ENCODE results near the gene SFMBT2. TPM values are rescaled to one million over a fixed set of nuclear protein-coding genes. Genes with fewer than 3 reads are reported as not detected.
"Not testable (repeated sequence)": the region's sequence is repeated elsewhere in the genome, so short reads cannot be mapped to it uniquely, and the experiment has no call there.

Gene SFMBT2
- total RNA-seq, 4 donors from 2014 or later = 7.1 to 13.2 (median 9.0) TPM

DNA sequence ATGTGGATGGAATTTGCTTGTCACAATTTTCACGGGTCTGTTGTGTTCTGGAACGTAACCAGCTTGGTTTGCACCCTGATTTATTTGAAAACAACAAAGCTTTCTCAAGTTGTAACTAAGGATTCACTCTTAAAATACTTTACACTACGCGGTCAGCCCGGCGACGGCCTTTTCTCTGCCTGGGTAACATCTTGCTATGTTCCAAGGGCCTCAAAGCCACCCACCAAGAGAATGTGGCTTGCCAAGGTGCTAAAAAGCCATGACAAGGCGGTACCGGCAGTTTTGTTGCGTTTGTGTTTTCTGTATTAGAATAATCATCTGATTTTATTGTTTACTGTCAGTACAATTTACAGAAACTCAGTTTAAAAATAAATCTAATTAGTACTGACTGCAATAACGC, 220.9 kb downstream of the SFMBT2 start:
- no peak for DNase-seq
- H3K27ac ChIP-seq = no peak overlapping the region
- H3K4me1 ChIP-seq = no peaks in the 10 kb centered on the region
- no peaks in the 10 kb centered on the region for H3K27me3 ChIP-seq
- H3K36me3 ChIP-seq = no peaks in the 10 kb centered on the region
- H3K9me3 ChIP-seq = no peaks in the 10 kb centered on the region
- H3K4me3 ChIP-seq (replicated peaks in 1 of 3) = no peak overlapping the region
- intact Hi-C loops (cut with DNase I) = no loop called here
- TF ChIP-seq, protein P1, sequence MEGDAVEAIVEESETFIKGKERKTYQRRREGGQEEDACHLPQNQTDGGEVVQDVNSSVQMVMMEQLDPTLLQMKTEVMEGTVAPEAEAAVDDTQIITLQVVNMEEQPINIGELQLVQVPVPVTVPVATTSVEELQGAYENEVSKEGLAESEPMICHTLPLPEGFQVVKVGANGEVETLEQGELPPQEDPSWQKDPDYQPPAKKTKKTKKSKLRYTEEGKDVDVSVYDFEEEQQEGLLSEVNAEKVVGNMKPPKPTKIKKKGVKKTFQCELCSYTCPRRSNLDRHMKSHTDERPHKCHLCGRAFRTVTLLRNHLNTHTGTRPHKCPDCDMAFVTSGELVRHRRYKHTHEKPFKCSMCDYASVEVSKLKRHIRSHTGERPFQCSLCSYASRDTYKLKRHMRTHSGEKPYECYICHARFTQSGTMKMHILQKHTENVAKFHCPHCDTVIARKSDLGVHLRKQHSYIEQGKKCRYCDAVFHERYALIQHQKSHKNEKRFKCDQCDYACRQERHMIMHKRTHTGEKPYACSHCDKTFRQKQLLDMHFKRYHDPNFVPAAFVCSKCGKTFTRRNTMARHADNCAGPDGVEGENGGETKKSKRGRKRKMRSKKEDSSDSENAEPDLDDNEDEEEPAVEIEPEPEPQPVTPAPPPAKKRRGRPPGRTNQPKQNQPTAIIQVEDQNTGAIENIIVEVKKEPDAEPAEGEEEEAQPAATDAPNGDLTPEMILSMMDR (IDR thresholded peaks at IDR 0.05) = no peak
- no peak for TF ChIP-seq POLR2A (IDR thresholded peaks at IDR 0.05)
- 90 to 92% methylated on average over 11 of the region's 11 CpGs for WGBS, 2 donors

DNA sequence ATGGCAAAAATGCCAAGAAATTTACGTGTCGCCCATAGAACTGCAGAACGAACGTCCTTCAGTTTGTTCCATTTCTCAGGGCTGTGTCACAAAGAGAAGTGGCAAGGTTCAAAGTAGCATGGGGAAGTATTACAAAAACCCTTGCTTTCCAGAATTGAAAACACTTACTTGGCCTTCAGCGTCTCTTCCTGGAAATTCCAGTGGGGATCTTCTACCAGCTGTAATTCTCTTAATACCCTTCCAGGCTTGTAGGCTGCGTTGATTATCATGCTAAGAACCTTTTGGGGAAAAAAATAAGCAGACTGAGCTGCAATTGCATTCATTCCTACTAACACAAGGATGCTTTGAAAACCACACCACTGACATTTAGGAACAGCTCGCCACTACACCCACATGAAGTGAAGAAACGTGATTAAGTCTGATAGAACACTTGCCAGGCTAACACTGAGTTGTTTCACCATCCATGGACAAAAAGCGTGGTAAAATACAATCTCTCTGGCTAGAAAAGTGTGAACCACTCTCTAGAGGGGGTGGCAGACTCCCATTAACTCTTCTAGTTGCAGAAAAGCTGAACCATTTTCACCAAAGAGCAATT, 222.3 kb downstream of the SFMBT2 start:
- intact Hi-C loops (cut with DNase I) = no loop called here
- TF ChIP-seq, protein P1 (IDR thresholded peaks at IDR 0.05) = no peak
- no peak for TF ChIP-seq POLR2A (IDR thresholded peaks at IDR 0.05)
- Histone ChIP-seq H3K27ac (no peak overlapping the region), H3K9me3 (no peaks in the 10 kb centered on the region), H3K4me3 (replicated peaks in 1 of 3) (no peak overlapping the region), H3K27me3 (no peaks in the 10 kb centered on the region), H3K4me1 (no peaks in the 10 kb centered on the region), H3K36me3 (no peaks in the 10 kb centered on the region)
- 82 to 88% methylated on average over 9 of the region's 9 CpGs for WGBS, 2 donors
- DNase-seq = no peak

DNA sequence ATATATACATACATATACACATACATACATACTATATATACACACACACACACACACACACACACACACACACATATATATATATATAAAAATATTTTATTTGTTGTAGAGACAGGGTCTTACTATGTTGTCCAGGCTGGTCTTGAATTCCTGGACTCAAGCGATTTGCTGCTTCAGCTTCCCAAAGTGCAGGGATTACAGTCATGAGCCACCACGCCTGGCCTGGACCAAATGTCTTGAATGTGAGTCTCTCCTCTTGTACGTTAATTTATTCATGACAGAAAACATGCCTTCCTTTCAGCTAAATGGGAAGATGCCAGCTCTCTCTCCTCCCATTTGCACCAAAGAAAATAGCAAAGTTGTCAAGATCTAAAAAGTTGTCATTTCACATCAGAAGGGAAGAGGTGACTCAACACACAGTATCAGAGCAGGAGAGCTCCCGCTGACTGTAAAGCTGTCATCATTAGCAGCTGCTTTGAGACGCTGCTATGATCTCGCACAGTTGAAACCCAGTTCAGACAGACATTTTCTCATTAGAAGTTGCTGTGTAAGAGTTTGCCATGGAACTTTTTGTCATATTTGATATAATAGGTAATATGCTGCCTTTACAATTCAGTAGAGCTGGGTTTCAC, 224.3 kb downstream of the SFMBT2 start:
- intact Hi-C loops (cut with DNase I) = no loop called here
- Histone ChIP-seq H3K4me1 (no peaks in the 10 kb centered on the region), H3K27me3 (no peaks in the 10 kb centered on the region), H3K9me3 (no peaks in the 10 kb centered on the region), H3K4me3 (replicated peaks in 1 of 3) (no peak overlapping the region), H3K27ac (no peak overlapping the region), H3K36me3 (no peaks in the 10 kb centered on the region)
- no peak for DNase-seq
- 91 to 95% methylated on average over 6 of the region's 6 CpGs for WGBS, 2 donors
- TF ChIP-seq, protein P1 (IDR thresholded peaks at IDR 0.05) = no peak
- TF ChIP-seq POLR2A (IDR thresholded peaks at IDR 0.05) = no peak

DNA sequence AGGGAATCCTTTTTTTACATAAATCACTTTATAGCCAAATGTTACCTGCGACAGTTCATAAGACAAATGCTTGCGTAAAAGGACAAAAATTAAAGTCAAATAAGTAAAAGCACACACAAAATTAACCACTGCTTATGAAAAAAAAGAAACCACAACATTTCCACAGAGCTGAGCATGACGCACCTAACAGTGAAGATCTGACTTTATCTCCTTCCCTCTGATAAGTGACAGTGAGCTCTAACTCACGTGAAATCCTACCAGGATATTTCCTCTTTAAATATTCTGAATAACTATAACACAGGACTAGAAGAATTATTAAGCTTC, 225.5 kb downstream of the SFMBT2 start:
- Histone ChIP-seq H3K4me1 (no peaks in the 10 kb centered on the region), H3K9me3 (no peaks in the 10 kb centered on the region), H3K4me3 (replicated peaks in 1 of 3) (no peak overlapping the region), H3K27ac (no peak overlapping the region), H3K27me3 (no peaks in the 10 kb centered on the region), H3K36me3 (no peaks in the 10 kb centered on the region)
- no peak for TF ChIP-seq POLR2A (IDR thresholded peaks at IDR 0.05)
- TF ChIP-seq, protein P1 (IDR thresholded peaks at IDR 0.05) = no peak
- DNase-seq = no peak
- 92 to 93% methylated on average over 4 of the region's 4 CpGs for WGBS, 2 donors
- intact Hi-C loops (cut with DNase I) = no loop called here

DNA sequence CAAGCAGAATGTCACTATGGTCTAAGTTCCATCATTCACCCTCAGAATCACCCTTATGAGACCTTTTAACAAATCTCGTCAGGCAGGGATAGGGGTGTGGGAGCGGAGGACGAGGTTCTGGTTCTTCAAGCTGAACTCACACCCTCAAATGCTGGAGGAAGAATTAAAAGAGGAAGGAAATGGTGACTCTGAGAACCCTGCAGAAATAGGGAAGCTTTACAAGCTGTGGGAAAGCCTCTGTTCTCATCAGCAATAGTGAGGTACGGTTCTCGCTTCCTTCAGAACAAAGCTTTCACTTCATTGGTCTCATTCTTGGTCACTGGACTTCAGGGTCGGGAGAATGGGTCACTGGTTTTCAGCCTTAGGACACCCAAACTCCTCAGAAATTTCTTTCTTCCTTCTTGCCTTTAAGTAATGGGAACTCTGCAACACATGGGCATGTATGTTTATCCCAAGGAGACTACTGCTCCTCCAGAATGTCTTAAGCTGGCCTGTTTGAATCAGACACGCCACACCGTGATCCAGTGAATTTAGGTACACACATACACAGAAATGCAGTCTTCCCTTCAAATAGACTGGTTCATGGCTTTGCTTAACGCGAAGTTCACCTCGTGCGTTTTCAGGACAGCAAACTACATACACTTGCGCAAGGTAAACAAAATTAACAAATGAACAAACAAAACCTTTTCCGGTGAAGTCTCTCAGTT, 226.0 kb downstream of the SFMBT2 start:
- WGBS, 2 donors = 89 to 93% methylated on average over 14 of the region's 14 CpGs
- Histone ChIP-seq H3K4me3 (replicated peaks in 1 of 3) (no peak overlapping the region), H3K4me1 (no peaks in the 10 kb centered on the region), H3K9me3 (no peaks in the 10 kb centered on the region), H3K36me3 (no peaks in the 10 kb centered on the region), H3K27ac (no peak overlapping the region), H3K27me3 (no peaks in the 10 kb centered on the region)
- no peak for DNase-seq
- intact Hi-C loops (cut with DNase I) = no loop called here
- TF ChIP-seq, protein P1 (IDR thresholded peaks at IDR 0.05) = no peak
- TF ChIP-seq POLR2A (IDR thresholded peaks at IDR 0.05) = no peak

DNA sequence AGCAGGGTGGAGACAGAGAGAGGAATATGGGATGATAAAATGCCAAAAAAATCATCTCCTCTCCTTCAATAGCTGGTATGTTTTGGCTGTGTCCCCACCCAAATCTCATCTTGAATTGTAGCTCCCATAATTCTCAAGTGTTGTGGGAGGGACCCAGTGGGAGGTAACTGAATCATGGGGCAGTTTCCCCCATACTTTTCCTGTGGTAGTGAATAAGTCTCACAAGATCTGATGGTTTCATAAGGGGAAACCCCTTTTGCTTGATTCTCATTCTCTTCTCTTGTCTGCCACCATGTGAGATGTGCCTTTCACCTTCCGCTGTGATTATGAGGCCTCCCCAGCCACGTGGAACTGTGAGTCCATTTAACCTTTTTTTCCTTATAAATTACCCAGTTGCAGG, 226.7 kb downstream of the SFMBT2 start:
- DNase-seq; H3K9me3 ChIP-seq; H3K27me3 ChIP-seq; intact Hi-C loops (cut with DNase I); H3K36me3 ChIP-seq; H3K4me3 ChIP-seq (replicated peaks in 1 of 3); H3K4me1 ChIP-seq; H3K27ac ChIP-seq: not testable (repeated sequence)
- WGBS, 2 donors = 95 to 98% methylated on average over 2 of the region's 2 CpGs

DNA sequence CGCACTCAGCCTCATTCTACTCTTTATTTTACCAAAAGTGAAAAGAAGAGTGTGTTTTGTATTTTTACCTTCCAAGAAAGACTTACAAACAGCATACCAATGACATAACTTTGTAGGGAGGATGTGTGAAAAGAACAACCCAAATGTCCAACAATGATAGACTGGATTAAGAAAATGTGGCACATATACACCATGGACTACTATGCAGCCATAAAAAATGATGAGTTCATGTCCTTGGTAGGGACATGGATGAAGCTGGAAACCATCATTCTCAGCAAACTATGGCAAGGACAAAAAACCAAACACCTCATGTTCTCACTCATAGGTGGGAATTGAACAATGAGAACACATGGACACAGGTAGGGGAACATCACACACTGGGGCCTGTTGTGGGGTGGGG, 228.5 kb downstream of the SFMBT2 start:
- WGBS, 2 donors = 100% methylated on average over 1 of the region's 1 CpG
- H3K27me3 ChIP-seq; H3K27ac ChIP-seq; H3K4me3 ChIP-seq (replicated peaks in 1 of 3); H3K4me1 ChIP-seq; intact Hi-C loops (cut with DNase I); DNase-seq; H3K9me3 ChIP-seq; H3K36me3 ChIP-seq: not testable (repeated sequence)
